Gastroesophageal sphincter (tissue), 3 donors: ENCODE results near the gene MGLL.

Experiments
- CTCF ChIP-seq, 4 experiments: fragments of 200-600 bp in 2 of 4; fragments of 450-650 bp in 2 of 4; sonication (generic) in 1 of 4; IDR thresholded peaks; one replicate each; pipeline ENCODE4 v1.5.1; 2017 to 2019; ENCODE audit warnings: antibody characterized with exemption in 4 of 4, mild to moderate bottlenecking in 2 of 4, moderate library complexity in 2 of 4
- EP300 ChIP-seq: sonication (generic); formaldehyde crosslinking; IDR thresholded peaks from one replicate; pipeline ENCODE4 v1.6.1; 2017; ENCODE audit warnings: antibody characterized with exemption, mild to moderate bottlenecking
- POLR2A ChIP-seq, 2 donors: fragments of 450-650 bp; IDR thresholded peaks; one replicate each; pipeline ENCODE4 v1.6.1; 2017; ENCODE audit warnings: antibody characterized with exemption in 2 of 2, mild to moderate bottlenecking in 2 of 2, moderate library complexity in 1 of 2
- POLR2AphosphoS5 ChIP-seq: sonication (generic); formaldehyde crosslinking; IDR thresholded peaks from one replicate; pipeline ENCODE4 v1.6.1; 2017; ENCODE audit warnings: antibody characterized with exemption

GRCh38 chr3:127827808-127828207 is 5.5 kb upstream of the MGLL start:
- TF ChIP-seq CTCF (IDR thresholded peaks at IDR 0.05) (no peak), EP300 (no peak), POLR2AphosphoS5 (no peak), POLR2A (IDR thresholded peaks at IDR 0.05) (no peak)
